DMS114 treated with DMSO at 0.1 percent for 48 hours (cell line): ENCODE results near the gene C1GALT1.
"Not testable (repeated sequence)": the region's sequence is repeated elsewhere in the genome, so short reads cannot be mapped to it uniquely, and the experiment has no call there.

Experiments
- DNase-seq: peaks from one replicate; lab custom pipeline; 2025; ENCODE audit not compliant: unreplicated experiment; lab: John Stamatoyannopoulos, UW

The C1GALT1 gene

GRCh38 chr7:7166318-7166717 lies 16.0 kb upstream of the C1GALT1 start:
- no peak for DNase-seq

- no peak for DNase-seq
Measured at GRCh38 chr7:7169296-7169695, 13.0 kb upstream of the C1GALT1 start.

GRCh38 chr7:7173956-7174632 lies 8.2 kb upstream of the C1GALT1 start:
- DNase-seq = no peak

GRCh38 chr7:7175075-7175695 lies 7.2 kb upstream of the C1GALT1 start:
- DNase-seq = no peak

- no peak for DNase-seq
Measured at GRCh38 chr7:7176406-7177043, 5.8 kb upstream of the C1GALT1 start.

GRCh38 chr7:7177044-7177517 lies 5.3 kb upstream of the C1GALT1 start:
- no peak for DNase-seq

- no peak for DNase-seq
Measured at GRCh38 chr7:7178081-7178480, 4.3 kb upstream of the C1GALT1 start.

GRCh38 chr7:7178906-7179305 lies 3.4 kb upstream of the C1GALT1 start:
- DNase-seq = no peak

- DNase-seq = no peak
Measured at GRCh38 chr7:7180725-7181449, 1.5 kb upstream of the C1GALT1 start.

GRCh38 chr7:7181519-7182155 lies 707 bp upstream of the C1GALT1 start:
- no peak for DNase-seq

GRCh38 chr7:7183061-7183837 lies 905 bp downstream of the C1GALT1 start:
- DNase-seq = no peak

GRCh38 chr7:7183838-7184463 lies 1.6 kb downstream of the C1GALT1 start:
- no peak for DNase-seq

GRCh38 chr7:7185371-7185989 lies 3.1 kb downstream of the C1GALT1 start:
- DNase-seq = no peak

GRCh38 chr7:7188091-7188490 lies 5.7 kb downstream of the C1GALT1 start:
- no peak for DNase-seq

GRCh38 chr7:7188742-7189141 lies 6.4 kb downstream of the C1GALT1 start:
- no peak for DNase-seq

- no peak for DNase-seq
Measured at GRCh38 chr7:7190142-7190541, 7.8 kb downstream of the C1GALT1 start.

GRCh38 chr7:7191137-7191536 lies 8.8 kb downstream of the C1GALT1 start:
- DNase-seq = no peak

GRCh38 chr7:7192798-7193788 lies 10.7 kb downstream of the C1GALT1 start:
- DNase-seq = not testable (repeated sequence)
